ENCODE results near the gene POLR1E. TPM values are rescaled to one million over a fixed set of nuclear protein-coding genes. Genes with fewer than 3 reads are reported as not detected.
"Not testable (repeated sequence)": the region's sequence is repeated elsewhere in the genome, so short reads cannot be mapped to it uniquely, and the experiment has no call there.

POLR1E gene
- total RNA-seq, 1 experiment from 2014 or later, result 32.8 TPM

GRCh38 chr9:37501957-37502596, 16.3 kb downstream of the POLR1E start:
- DNase-seq (ENCODE audit: low read depth), result no peak

GRCh38 chr9:37503736-37504135, 18.0 kb downstream of the POLR1E start:
- DNase-seq (ENCODE audit: low read depth), result no peak

GRCh38 chr9:37504605-37505004, 18.9 kb downstream of the POLR1E start:
- DNase-seq (ENCODE audit: low read depth), result no peak

- DNase-seq (ENCODE audit: low read depth), result no peak
Measured at GRCh38 chr9:37507566-37508134, 21.9 kb downstream of the POLR1E start.

GRCh38 chr9:37508135-37508833, 22.5 kb downstream of the POLR1E start:
- no peak for DNase-seq (ENCODE audit: low read depth)

- no peak for DNase-seq (ENCODE audit: low read depth)
Measured at GRCh38 chr9:37508834-37509206, 23.1 kb downstream of the POLR1E start.

GRCh38 chr9:37509536-37509935, 23.8 kb downstream of the POLR1E start:
- no peak for DNase-seq (ENCODE audit: low read depth)

GRCh38 chr9:37510053-37510452, 24.3 kb downstream of the POLR1E start:
- DNase-seq (ENCODE audit: low read depth), result not testable (repeated sequence)

- no peak for DNase-seq (ENCODE audit: low read depth)
Measured at GRCh38 chr9:37511016-37512010, 25.6 kb downstream of the POLR1E start.

- DNase-seq (ENCODE audit: low read depth), result no peak
Measured at GRCh38 chr9:37512437-37512836, 26.7 kb downstream of the POLR1E start.

GRCh38 chr9:37514415-37514814, 28.7 kb downstream of the POLR1E start:
- not testable (repeated sequence) for DNase-seq (ENCODE audit: low read depth)

GRCh38 chr9:37514999-37515398, 29.3 kb downstream of the POLR1E start:
- no peak for DNase-seq (ENCODE audit: low read depth)

- no peak for DNase-seq (ENCODE audit: low read depth)
Measured at GRCh38 chr9:37515620-37516258, 30.0 kb downstream of the POLR1E start.

- DNase-seq (ENCODE audit: low read depth), result no peak
Measured at GRCh38 chr9:37517923-37518322, 32.2 kb downstream of the POLR1E start.

GRCh38 chr9:37520641-37521040, 34.9 kb downstream of the POLR1E start:
- no peak for DNase-seq (ENCODE audit: low read depth)

GRCh38 chr9:37521111-37521510, 35.4 kb downstream of the POLR1E start:
- DNase-seq (ENCODE audit: low read depth), result no peak

GRCh38 chr9:37522971-37523370, 37.2 kb downstream of the POLR1E start:
- no peak for DNase-seq (ENCODE audit: low read depth)

- DNase-seq (ENCODE audit: low read depth), result no peak
Measured at GRCh38 chr9:37523916-37524315, 38.2 kb downstream of the POLR1E start.

GRCh38 chr9:37528652-37529471, 43.1 kb downstream of the POLR1E start:
- DNase-seq (ENCODE audit: low read depth), result no peak

- no peak for DNase-seq (ENCODE audit: low read depth)
Measured at GRCh38 chr9:37531699-37532098, 46.0 kb downstream of the POLR1E start.

Data from LHCN-M2 (cell line).